H1 (cell line): Measurements from ENCODE around the gene PATJ.

Experiments used
- CHD2 ChIP-seq: IDR thresholded peaks from 2 replicates; pipeline ENCODE4 v1.6.1; 2012; ENCODE audit warnings: low read length, improper control_type of control experiment
- CTCF ChIP-seq, 3 experiments: IDR thresholded peaks; 1 replicate in 2 of 3; 2 replicates in 1 of 3; pipeline versions ENCODE4 v1.5.1 to v1.6.1; 2011; ENCODE audit warnings: low read length in 3 of 3, mild to moderate bottlenecking in 3 of 3, inconsistent platforms in 2 of 3, low read depth in 1 of 3, moderate library complexity in 1 of 3; ENCODE audit not compliant: insufficient read depth in 1 of 3; ENCODE audit errors: control extremely low read depth in 1 of 3

- TF ChIP-seq CHD2, result no peak
- TF ChIP-seq CTCF (IDR thresholded peaks at IDR 0.05; ENCODE audit: control extremely low read depth in 1 of 3, insufficient read depth in 1 of 3, low read depth in 1 of 3, low read length in 3 of 3), result no peak
Measured at GRCh38 chr1:61956016-61956645, 213.9 kb downstream of the PATJ start.
